SIG-M5 treated with dmso at 0.1 percent for 504 hours (cell line): ENCODE data around the gene HNRNPC.
"Not testable (repeated sequence)": the region's sequence is repeated elsewhere in the genome, so short reads cannot be mapped to it uniquely, and the experiment has no call there.

Experiments
- DNase-seq: peaks from one replicate; lab custom pipeline; 2025; ENCODE audit not compliant: unreplicated experiment; lab: John Stamatoyannopoulos, UW

HNRNPC gene

DNA sequence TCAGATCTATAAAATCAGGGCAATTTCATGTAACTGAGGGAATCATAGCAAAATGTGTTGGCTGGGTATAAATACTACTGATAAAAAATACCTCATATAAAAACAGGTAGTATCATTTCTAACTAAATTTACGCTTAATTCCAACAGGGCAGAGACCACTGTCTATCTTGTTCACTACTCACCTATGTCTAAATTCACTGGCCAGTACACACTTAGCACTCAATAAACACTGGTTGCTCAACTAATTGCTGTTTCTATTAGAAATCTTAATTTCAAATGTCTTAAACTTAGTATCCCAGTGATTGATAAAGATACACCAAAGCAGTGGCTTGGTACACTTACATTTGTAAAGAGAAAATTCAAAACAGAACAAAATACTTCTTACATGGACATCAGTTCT lies 55.6 kb downstream of the HNRNPC start:
- DNase-seq = no peak

DNA sequence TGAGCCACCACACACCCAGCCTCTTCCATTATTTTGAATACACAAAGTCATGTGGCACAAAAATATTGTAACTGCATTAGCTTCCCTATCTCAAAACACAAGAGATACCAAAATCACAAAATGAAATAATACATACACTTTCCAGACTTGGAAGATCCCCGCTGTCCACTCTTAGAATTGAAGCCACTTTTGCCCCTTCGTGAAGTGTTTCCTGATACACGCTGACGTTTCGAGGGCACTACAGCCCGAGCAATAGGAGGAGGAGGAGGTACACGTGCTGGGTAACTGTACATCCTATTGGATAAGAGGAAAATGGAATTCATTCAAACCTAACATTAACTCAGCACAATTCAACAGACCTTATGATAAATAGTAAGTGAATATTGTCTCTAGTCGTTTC lies 56.4 kb downstream of the HNRNPC start:
- DNase-seq = not testable (repeated sequence)

DNA sequence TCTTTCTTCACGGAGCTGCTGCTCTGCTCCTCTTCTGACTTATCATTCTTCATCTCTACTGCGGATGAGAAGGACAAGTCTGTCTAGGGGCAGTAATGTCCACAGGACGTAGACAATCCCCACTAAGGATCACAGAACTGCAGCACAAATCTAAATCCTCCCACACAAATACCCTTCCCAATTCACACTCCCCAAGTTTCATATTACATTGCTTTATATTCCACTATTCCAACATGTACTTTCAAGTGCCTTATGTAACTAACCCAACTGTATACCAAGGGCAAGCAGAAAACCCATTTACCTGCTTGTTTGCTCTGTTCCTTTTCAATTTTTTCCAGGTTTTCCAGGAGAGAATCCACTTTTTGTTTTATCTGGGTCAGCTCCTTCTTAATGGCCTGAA lies 57.7 kb downstream of the HNRNPC start:
- DNase-seq = no peak

DNA sequence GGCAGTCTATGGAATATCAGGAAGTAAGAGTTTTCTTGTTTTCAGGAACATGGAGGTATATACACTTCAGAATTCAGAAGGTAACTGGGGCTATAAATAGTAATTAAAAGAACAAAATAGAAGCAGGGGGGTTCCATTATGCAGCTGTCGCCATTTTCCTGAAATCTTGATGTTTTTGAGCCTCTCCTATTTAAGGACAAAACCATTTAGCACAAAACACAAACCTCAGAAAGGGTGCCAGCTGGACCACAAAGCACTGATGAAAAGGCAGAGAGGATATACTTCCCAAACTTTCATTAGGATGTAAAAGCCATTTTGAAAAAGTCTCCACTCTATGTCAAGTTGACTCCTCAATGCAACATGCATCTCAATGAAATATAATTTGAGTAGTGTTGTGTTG lies 59.2 kb downstream of the HNRNPC start:
- DNase-seq = no peak

DNA sequence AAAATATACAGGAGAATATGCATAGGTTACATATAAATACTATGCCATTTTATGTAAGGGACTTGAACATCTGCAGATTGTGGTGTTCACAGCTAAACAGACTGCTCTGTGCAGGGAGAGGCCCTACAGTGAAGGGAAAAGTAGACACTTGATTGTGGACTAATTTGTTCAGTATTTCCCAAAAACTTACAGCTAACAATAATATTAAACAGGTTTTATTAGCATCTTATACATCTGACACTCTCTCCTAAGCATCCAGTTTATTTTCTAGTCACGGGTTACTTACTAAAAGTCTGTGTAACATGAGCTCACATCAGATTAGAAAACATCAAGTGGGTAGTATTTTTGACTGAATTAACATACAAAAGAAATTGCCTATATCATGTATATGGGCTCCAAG lies 60.1 kb downstream of the HNRNPC start:
- DNase-seq = no peak

DNA sequence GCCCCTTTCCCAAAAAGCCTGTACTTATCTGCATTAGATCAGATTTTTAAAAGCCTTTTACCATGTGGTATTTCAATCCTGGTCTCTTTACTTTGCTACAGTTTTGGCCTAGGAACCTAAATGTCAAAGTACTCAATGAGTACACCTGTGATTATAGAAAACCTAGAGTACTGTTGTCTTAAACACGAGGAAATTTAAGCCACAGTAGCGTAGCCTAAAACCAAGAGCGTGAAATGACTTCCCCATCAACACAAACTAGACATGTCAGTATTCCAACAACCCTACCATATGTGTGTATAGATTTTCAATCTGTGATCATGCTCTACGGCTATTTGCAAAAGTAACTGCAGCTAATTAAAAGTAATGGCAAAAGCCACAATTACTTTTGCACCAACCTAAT lies 60.7 kb downstream of the HNRNPC start:
- no peak for DNase-seq

DNA sequence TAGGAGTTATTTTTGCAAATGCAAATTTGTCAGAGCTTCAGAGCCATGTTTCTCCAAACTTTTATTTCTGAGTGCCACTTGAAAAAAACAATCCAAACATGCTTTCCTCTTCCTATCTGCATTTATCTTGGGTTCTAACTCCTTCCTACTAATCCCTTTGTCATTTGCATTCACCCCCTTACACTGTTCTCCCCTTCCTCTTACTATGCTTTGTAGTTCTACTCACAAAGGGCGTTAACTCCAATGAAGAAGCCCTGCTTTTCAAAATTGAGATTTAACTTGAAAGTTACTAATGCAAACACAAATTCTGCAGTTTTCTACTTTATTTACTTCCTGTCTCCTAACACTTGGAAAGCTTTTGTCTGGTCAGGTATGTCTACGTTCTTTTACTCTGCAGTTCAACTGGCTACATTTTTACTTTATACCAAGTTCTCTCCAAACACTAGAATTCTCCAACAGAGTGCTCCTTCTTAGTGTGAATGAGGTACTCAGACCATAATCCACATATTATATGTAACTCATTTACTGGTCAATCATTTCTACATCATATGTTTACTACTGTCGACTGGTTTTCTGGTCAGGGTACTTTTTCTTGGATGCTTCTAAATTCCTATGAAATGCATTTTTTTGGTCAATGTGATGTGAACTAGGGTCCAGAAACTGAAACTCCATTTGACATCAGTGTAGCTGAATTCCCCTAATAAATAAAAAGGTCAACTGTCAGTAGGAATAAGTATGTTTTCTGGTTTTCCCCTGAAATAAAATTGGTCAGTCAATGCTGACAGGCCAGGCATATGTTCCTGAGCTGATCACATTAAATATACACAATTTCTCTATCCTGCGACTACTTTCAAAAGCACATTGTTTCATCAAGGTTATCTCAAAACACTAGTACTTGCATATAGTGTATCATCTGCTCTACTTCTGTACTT lies 62.2 kb downstream of the HNRNPC start:
- DNase-seq = no peak

DNA sequence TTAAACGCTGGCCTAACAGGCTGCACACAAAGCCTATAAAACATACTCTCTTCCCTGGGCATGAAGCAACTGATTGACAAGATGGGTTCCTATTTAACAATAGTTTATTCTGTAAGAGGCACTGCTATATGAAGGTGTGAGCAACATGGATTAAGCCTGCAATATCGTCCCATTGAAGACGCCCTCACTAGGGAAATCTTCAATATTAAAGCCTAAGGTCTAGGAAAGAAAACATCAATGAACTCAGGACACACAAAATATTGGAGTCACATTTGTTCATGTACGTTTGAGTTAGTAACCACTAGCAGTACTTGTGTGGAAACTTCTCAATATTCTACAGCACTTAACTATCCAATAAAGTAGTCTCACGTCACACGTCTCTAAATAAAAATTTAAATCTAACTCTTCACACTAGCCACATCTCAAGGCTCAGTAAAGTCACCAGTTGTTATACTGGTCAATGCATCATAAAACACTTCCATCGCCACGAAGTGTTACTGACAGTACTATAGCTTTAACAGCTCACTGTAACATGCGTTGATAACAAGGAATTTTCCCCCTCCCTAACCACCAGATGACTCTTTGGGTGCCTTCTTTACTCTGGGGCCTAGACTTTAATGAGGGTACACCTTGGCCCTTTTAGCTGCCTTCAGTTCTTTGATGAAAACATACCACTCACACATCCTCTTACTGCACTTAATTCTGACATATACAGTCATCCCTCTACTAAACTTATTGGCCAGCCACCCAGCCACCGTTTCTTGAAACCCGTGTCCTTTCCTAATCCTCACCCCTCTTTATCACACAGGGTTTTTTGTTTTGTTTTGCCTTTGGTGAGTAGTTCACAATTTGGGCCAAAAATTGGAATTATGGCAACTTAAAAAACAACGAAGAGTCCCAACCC lies 63.3 kb downstream of the HNRNPC start:
- no peak for DNase-seq

DNA sequence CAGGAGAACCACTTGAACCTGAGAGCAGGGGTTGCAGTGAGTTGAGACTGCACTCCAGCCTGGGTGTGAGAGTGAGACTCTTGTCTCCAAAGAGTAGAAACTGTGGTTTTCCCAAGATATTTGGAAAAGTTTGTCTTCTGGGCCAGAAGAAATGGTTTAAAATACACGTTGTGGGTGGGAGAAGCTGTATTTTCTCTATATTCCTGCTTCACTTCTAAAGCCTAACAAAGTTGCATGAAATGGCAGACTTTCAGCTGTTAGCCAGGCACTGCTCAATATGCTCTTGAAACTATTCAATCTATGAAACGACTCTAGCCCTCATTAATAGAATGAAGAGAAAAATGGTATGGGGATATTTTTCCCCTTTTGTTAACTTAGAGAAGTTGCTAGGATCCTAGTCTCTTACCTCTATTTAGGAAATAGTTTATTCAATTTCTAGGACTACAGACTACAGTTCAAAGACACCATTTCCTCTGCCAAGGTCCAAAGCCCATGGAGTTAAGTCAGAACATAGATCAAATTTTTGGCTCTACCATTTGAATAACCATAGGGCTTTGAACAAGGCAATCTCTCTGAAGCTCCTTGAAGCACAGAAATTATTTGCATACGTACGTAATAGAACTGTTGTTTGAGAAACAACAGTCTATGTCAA lies 64.1 kb downstream of the HNRNPC start:
- no peak for DNase-seq

DNA sequence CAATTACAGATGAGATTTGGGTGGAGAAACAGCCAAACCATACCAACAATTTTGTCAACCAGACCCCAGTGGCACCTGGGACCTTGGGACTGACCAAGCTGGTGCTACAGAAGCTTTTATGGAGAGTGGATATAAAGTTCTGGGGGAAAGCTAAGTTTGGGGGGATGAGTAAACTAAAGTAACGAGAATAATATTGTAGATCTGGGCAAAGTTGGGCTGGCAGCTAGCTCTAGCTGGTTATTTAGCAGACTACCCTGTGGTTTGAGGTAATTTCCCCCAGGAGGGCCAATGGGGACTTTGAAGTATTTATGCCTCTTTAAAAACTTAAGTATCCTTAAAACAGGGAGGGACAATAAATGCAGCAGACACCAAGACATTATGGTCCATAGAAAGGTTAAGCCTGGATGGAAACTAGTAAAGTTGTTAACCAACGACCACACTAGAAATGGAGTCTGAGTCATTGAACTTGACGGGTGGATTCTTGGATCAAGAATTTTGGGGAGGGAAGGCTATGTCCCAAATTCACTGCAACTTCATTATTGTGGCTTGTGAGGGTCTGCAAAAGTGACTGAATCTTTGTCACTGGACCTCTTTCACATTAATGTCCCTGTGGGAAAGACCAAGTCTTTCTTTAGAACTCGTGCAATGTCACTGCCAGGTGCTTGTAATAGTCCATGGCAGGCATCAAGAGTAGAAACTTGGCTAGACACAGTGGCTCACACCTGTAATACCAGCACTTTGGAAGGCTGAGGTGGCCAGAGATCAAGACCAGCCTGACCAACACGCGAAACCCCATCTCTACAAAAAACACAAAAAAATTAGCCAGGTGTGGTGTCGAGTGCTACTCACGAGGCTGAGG lies 64.8 kb downstream of the HNRNPC start:
- DNase-seq = no peak

DNA sequence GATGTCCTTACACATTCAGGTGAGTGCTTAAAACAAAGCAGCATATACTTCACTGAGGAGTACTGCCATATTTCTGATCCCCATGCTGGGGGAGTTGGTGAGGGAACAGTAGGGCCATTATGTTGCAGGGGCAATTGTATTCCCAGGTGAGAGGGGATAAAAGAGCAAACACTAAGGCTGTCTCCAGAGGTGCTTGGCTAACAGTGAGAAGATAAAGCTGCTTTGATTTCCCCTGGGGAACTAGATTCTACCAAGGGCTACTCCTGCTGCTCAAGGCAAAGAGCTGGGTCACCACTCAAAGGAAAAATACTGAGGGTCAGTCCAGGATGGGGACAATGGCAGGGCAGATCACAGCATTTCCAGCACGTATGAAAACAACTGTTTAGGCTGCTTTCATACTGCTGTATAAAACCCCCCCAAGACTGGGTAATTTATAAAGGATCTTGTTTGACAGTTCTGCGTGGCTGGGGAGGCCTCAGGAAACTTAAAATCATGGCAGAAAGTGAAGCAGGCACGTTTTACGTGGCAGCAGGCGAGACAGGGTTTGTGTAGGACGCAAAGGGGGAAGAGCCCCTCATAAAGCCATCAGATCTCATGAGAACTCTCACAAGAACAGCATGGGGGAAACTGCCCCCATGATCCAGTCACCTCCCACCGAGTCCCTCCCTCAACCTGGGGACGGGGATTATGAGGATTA lies 65.6 kb downstream of the HNRNPC start:
- no peak for DNase-seq

DNA sequence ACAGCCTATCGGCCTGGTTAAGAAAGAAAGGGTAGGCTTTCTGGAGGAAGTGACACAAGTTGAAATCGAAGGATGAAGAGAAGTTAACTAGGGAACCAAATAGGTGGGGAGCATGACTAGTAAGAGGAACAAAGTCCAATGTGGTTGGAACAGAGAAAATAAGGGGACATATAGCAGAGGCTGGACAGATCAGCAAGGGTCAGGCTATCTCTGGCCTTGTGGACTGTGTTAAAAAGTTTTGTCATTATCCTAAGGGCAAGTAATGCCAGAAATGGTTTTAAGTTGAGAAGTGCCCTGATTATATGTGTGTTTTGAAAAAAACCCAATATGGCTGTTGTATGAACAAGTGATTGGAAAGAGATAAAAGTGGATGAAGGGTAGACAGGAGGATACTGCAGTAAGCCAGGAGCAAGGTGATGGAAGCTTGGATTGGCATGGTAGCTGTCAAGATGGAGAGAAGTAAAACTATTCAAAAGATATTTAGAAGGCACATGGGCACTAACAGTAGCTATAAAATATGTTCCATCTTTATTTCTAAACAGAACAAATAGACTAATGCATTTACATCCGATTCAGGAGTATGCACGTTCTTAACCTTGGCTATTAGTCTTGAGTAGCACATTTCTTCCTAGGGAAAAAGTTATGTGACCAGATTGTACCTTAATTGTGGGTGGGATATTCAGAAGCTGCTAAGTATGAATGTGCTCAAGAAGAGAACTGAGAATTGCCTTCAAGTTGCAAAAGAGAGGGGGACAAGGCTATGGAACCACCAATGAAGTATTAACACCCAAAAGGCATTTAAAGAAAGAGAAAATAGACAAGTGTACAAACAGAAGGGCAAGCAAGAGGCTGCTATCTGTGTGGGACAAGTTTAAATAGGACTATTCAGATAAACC lies 66.5 kb downstream of the HNRNPC start:
- DNase-seq = no peak

DNA sequence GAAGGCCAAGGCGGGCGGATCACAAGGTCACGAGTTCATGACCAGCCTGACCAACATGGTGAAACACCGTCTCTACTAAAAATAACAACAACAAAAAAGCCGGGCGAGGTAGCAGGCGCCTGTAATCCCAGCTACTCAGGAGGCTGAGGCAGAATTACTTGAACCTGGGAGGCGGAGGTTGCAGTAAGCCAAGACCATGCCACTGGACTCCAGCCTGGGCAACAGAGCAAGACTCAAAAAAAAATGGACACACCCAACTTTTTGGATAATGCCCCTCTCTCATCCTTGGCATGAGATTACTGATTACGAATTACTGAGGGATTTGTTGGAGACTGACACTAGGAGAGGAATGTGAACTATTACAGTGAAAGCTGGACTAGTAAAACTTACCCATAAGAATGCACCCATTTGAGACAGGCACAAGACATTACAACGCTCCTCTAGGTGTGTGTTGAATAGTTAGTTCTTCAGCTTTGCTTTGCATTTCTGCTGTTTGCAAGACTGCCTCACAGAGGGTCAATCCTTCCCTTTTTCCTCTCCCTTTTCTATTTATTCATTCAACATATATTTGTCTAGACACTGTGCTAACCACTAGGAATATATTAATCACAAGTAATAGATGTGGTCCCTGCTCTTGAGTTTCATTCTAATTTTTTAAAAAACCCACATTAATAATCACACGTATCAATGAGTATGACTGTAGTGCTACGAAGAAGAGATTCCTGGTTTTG lies 67.3 kb downstream of the HNRNPC start:
- no peak for DNase-seq

DNA sequence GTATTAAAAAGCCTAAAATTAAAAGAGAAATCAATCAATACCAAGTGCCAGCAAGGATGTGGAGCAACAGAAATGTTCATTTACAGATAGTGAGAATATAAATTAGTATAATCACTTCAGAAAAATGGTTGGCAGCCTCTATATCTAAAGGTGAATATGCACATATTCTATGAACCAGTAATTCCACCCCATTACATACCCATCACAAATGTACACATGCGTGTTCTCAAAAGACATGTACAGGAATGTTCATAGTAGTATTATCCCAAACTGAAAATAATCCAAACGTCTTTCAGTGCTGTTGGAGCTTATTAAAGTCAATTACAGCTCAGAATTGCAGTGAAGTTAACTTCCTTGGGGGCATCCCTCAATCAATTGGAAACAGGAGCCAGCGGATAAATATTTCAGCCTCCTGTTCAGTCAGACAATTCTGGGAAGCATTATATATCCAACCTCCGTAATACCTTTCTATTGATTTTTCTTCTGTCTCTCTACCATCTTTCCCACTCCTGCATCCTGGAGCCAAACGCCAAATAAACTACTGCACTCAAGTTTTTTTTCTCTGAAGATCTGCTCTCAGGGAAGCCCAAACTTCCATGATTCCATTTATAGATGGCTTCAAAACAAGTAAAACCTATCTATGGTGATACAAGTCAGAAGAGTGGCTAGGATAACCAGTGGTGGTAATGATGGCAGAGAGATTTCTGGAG lies 68.3 kb downstream of the HNRNPC start:
- no peak for DNase-seq

DNA sequence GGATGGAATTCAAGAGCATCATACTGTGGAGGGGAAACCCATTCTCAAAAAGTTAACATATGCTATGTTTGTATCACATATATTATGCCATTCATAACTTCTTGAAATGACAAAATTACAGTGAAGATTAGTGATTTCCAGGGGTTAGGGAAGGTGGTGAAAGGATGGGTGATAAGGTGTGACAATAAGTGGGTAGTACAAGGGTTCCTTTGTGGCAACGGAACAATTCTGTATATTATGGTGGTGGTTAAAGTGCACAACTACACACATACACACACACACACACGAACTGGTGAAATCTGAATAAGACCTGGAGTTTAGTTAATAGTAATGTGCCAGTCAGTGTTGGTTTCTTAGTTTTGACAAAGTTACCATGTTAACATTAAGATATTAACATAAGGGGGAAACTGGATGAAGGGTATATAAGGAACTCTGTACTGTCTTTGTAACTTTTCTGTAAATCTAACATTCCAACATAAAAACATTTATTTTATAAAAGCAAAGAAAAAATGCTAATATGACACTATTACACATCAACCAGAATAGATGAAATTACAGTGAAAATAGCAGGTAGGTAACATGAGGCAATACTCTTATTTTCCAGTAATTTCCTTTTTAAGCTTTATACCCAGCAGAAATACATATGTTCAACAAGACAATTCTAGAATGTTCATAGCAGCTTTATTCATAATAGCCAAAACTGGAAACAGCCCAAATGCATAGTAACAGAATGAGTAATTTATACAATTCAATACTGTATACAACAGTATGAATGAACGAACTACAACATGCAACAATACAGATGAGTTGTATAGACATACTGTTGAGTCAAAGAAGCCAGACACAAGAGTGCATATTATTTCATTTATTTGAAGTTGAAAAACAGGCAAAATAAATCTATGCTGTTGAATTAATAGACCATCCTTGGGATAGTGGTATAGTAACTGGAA lies 69.4 kb downstream of the HNRNPC start:
- no peak for DNase-seq

DNA sequence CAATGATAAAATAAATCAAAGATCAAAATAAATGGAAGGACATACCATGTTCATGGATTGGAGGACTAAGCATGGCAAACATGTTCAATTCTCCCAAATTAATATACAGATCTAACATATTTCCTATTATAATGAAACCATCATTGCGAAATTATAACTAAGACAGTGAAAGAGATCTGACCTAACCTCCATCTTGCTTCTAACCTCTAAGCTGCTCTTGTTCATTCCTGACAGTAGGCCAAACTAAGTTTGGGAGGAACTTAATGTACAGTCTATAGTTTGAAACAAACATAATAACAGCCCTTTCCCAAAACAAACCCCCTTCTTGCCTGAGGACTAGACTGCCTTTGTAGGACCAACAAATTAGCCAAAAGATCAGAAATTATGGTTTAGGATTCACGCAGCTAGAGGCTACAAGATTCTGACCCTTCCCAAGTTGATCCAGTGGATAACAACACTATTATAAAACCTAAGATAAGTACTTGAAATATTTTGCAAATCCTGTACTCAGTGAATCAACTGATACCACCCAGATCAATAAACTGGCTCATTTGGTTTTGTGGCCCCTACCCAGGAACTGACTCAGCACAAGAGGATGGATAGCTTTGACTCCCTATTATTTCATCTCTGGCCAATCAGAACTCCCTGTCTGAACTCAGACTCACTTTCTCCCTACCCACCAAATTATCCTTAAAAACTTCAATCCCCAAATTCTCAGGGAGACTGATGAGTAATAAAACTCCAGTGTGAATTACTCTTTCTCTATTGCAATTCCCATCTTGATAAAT lies 71.6 kb downstream of the HNRNPC start:
- no peak for DNase-seq
